ENCODE data around the gene ARSJ.

ARSJ gene

DNA sequence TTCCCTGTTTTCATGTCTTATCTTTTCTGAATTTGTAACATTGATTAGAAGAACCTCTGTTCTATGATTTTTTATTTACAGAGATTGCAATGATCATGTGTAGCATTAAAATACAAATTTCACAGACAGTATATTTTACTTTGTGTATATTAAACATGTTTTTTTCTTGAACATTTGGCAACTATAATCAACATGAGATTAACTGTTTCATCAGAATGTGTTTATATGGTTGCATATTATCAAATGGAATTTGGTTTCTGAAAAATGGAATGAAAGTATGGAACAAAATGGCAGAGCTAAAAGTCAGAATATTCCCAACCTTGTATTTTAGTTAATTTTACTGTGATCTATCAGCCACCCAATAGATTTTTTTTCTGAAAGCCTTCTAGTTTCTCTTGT is 19.9 kb downstream of the ARSJ start:
- no peak overlapping the region for H3K4me2 ChIP-seq (ENCODE audit: low read length)
- no peaks in the 10 kb centered on the region for H3F3A ChIP-seq (ENCODE audit: insufficient read depth, low read length)
- H2AFZ ChIP-seq (ENCODE audit: low read length): no peak overlapping the region
- no peaks in the 10 kb centered on the region for H3K9me3 ChIP-seq (ENCODE audit: low read length)
- H3K4me3 ChIP-seq (ENCODE audit: low read depth, low read length, poor library complexity, severe bottlenecking): no peak overlapping the region
- TF ChIP-seq, protein P1, sequence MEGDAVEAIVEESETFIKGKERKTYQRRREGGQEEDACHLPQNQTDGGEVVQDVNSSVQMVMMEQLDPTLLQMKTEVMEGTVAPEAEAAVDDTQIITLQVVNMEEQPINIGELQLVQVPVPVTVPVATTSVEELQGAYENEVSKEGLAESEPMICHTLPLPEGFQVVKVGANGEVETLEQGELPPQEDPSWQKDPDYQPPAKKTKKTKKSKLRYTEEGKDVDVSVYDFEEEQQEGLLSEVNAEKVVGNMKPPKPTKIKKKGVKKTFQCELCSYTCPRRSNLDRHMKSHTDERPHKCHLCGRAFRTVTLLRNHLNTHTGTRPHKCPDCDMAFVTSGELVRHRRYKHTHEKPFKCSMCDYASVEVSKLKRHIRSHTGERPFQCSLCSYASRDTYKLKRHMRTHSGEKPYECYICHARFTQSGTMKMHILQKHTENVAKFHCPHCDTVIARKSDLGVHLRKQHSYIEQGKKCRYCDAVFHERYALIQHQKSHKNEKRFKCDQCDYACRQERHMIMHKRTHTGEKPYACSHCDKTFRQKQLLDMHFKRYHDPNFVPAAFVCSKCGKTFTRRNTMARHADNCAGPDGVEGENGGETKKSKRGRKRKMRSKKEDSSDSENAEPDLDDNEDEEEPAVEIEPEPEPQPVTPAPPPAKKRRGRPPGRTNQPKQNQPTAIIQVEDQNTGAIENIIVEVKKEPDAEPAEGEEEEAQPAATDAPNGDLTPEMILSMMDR (IDR thresholded peaks at IDR 0.05; ENCODE audit: low read length): no peak
- TF ChIP-seq EZH2 (IDR thresholded peaks at IDR 0.05; ENCODE audit: borderline replicate concordance, low read length): no peak
- no peaks in the 10 kb centered on the region for H3K79me2 ChIP-seq (ENCODE audit: insufficient read depth, low read length)
- H3K36me3 ChIP-seq (ENCODE audit: insufficient read depth, low read length): no peaks in the 10 kb centered on the region
- no peak overlapping the region for H3K27ac ChIP-seq (ENCODE audit: low read depth, low read length, poor library complexity, severe bottlenecking)
- H3K9ac ChIP-seq (ENCODE audit: low read length): no peak overlapping the region
- no peaks in the 10 kb centered on the region for H4K20me1 ChIP-seq (ENCODE audit: insufficient read depth, low read length)
- no peaks in the 10 kb centered on the region for H3K27me3 ChIP-seq (ENCODE audit: insufficient read depth, low read length)
- no peaks in the 10 kb centered on the region for H3K4me1 ChIP-seq (ENCODE audit: insufficient read depth, low read length, severe bottlenecking)
- no peaks in the 10 kb centered on the region for H3K9me2 ChIP-seq (ENCODE audit: low read depth, low read length)

DNA sequence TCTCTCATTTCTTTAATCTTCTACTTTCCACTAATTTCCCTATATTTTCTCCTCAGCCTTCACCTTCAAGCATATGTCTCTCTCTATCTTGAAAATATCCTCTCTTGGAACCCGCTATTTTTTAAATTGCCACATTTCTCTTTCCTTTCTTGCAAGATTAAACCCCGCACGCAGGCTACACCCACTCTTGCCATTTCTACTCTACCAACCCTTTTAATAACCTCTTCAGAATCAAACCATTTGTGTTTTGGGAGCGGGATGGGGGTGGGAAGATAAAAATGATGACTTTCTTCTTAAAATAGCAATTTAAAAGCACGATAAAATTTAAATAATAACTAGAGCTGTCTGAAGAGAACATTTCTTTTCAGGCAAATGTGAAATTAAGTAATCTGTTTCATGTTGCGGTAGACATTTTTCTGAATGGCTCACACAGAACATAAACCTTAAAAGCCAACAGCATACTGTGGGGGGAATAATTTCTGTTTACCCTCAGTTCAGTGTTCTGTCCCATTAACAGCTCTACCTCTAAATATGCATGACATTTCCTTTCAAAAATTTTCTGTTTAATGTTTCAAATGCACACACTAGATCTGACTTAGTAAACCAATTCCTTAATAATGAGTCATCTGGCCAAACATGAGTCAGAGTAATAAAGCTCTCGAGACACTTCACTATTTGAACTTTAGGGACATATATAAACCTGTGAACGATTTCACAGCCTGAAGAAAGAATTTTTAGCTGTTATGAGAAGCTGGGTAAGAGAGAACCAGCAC is 20.5 kb downstream of the ARSJ start:
- no peaks in the 10 kb centered on the region for H3K9me3 ChIP-seq (ENCODE audit: low read length)
- no peaks in the 10 kb centered on the region for H3K4me1 ChIP-seq (ENCODE audit: insufficient read depth, low read length, severe bottlenecking)
- H2AFZ ChIP-seq (ENCODE audit: low read length): no peak overlapping the region

DNA sequence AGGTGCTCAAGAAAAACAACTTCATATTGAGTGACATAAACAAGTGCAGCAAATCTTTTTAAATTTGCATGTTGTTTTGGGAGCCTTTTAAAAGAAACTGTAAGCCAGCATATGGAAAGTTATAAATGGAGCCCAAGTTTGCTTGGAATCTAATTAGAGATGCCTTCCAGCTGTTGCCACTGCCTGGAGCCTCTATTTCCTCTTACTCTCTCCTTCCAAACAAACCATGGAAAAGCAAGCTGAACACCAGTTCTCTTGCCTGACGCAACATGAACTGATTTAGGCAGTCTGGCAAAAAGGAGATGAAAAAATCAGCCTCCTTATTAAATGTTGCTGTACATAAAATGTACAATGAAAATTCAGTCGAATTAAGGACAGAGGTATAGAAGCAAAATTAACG is 21.5 kb downstream of the ARSJ start:
- H3F3A ChIP-seq (ENCODE audit: insufficient read depth, low read length): no peaks in the 10 kb centered on the region
- no peaks in the 10 kb centered on the region for H3K4me1 ChIP-seq (ENCODE audit: insufficient read depth, low read length, severe bottlenecking)
- no peaks in the 10 kb centered on the region for H3K9me3 ChIP-seq (ENCODE audit: low read length)
- no peak overlapping the region for H3K9ac ChIP-seq (ENCODE audit: low read length)
- H4K20me1 ChIP-seq (ENCODE audit: insufficient read depth, low read length): no peaks in the 10 kb centered on the region
- no peak overlapping the region for H2AFZ ChIP-seq (ENCODE audit: low read length)
- H3K27ac ChIP-seq (ENCODE audit: low read depth, low read length, poor library complexity, severe bottlenecking): no peak overlapping the region
- TF ChIP-seq, protein P1 (IDR thresholded peaks at IDR 0.05; ENCODE audit: low read length): no peak
- no peak for TF ChIP-seq EZH2 (IDR thresholded peaks at IDR 0.05; ENCODE audit: borderline replicate concordance, low read length)
- no peaks in the 10 kb centered on the region for H3K27me3 ChIP-seq (ENCODE audit: insufficient read depth, low read length)
- H3K36me3 ChIP-seq (ENCODE audit: insufficient read depth, low read length): no peaks in the 10 kb centered on the region
- H3K9me2 ChIP-seq (ENCODE audit: low read depth, low read length): no peaks in the 10 kb centered on the region
- no peak overlapping the region for H3K4me3 ChIP-seq (ENCODE audit: low read depth, low read length, poor library complexity, severe bottlenecking)
- no peak overlapping the region for H3K4me2 ChIP-seq (ENCODE audit: low read length)
- no peaks in the 10 kb centered on the region for H3K79me2 ChIP-seq (ENCODE audit: insufficient read depth, low read length)

More for the DNA sequence above, 20.5 kb downstream of the ARSJ start:
- Histone ChIP-seq H4K20me1 (ENCODE audit: insufficient read depth, low read length) (no peaks in the 10 kb centered on the region), H3K9me2 (ENCODE audit: low read depth, low read length) (no peaks in the 10 kb centered on the region), H3K79me2 (ENCODE audit: insufficient read depth, low read length) (no peaks in the 10 kb centered on the region), H3K27me3 (ENCODE audit: insufficient read depth, low read length) (no peaks in the 10 kb centered on the region), H3K27ac (ENCODE audit: low read depth, low read length, poor library complexity, severe bottlenecking) (no peak overlapping the region), H3K36me3 (ENCODE audit: insufficient read depth, low read length) (no peaks in the 10 kb centered on the region), H3K9ac (ENCODE audit: low read length) (no peak overlapping the region), H3K4me3 (ENCODE audit: low read depth, low read length, poor library complexity, severe bottlenecking) (no peak overlapping the region), H3F3A (ENCODE audit: insufficient read depth, low read length) (no peaks in the 10 kb centered on the region), H3K4me2 (ENCODE audit: low read length) (no peak overlapping the region)
- TF ChIP-seq, protein P1 (IDR thresholded peaks at IDR 0.05; ENCODE audit: low read length): no peak
- no peak for TF ChIP-seq EZH2 (IDR thresholded peaks at IDR 0.05; ENCODE audit: borderline replicate concordance, low read length)
